GM12801 (cell line): Measurements from ENCODE around the gene MPHOSPH9.

Source experiments
- CTCF ChIP-seq: IDR thresholded peaks from one replicate; pipeline ENCODE4 v1.5.1; 2011; ENCODE audit warnings: control low read depth; ENCODE audit not compliant: insufficient read length; ENCODE audit errors: extremely low read depth

MPHOSPH9 gene

GRCh38 chr12:123107926-123108681 lies 124.8 kb downstream of the MPHOSPH9 start:
- TF ChIP-seq CTCF: no peak

GRCh38 chr12:123106640-123107359 lies 126.1 kb downstream of the MPHOSPH9 start:
- no peak for TF ChIP-seq CTCF

- no peak for TF ChIP-seq CTCF
These were observed 127.6 kb downstream of the MPHOSPH9 start for GRCh38 chr12:123105211-123105826.

GRCh38 chr12:123104809-123105208 lies 128.1 kb downstream of the MPHOSPH9 start:
- TF ChIP-seq CTCF: no peak
